DOHH2 (cell line): ENCODE measurements around the gene WDFY2.

Experiments
- CTCF ChIP-seq: fragments of 200-600 bp; sonication (generic); IDR thresholded peaks from one replicate; pipeline ENCODE4 v1.5.1; 2014; ENCODE audit warnings: antibody characterized with exemption, mild to moderate bottlenecking, low read depth, low read length; ENCODE audit not compliant: poor library complexity, severe bottlenecking
- EZH2phosphoT487 ChIP-seq: fragments of 200-600 bp; sonication (generic); IDR thresholded peaks from 2 replicates; pipeline ENCODE4 v1.6.1; 2017; ENCODE audit warnings: borderline replicate concordance, mild to moderate bottlenecking, antibody characterized with exemption, low read length, moderate library complexity, mixed read lengths

GRCh38 chr13:51636349-51636890 is 52.2 kb downstream of the WDFY2 start:
- TF ChIP-seq CTCF (no peak), EZH2phosphoT487 (no peak)
